ENCODE data around the gene NDUFC2.

Gene NDUFC2

DNA sequence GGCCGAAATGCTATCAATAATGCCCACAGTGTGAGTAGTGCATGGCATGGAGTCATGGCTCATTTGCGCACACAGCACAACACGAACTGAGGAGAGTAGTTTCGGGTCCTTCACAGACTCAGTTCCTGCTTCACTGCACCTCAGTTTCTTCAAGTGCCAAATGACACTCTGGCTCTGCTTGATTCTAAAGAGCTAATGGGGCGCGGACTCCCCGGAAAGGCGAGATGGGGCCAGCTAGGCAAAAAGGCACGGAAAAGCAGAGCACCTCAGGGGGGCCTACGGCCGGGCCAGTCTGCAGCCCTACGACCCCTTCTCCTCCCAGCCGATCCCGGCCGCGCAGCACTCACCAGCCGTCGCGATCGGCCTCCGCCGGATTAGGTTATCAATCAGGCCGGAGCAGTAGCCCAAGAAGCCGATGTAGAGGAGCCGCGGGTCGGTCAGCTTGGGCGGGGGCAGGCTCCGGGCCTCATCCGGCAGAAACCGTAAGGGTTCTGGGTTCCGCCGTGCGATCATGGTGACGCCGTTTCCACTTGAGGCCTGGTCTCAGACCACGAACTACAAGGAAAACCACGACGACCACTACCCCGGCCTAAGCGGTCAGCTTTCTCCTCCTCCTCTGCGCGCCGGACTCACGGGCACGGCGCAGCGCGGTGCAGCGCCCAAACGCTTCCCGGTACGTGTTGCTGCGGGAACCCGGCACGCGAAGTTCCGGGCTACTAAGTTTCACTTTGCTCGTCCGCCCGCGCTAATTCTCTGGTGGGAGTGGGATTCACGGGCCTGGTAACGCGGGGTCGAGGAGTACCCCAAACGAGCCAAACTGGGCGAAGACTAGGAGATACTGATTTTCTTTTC, at the start of gene NDUFC2:
NDUFC2 (minus strand) TSS at position 631 of the 852 bp plus-strand sequence; CDS start at position 513, 118 bp downstream.
- Histone ChIP-seq H3K4me3 (ENCODE audit: low read depth, low read length) (peak within 1 kb of the TSS; percentile 98), H3K36me3 (ENCODE audit: control insufficient read depth, insufficient read depth, low read length) (peaks cover 10% of the 10 kb centered on the region), H3K4me1 (ENCODE audit: control insufficient read depth, insufficient read depth, low read length) (no peaks in the 10 kb centered on the region; the same call in 1 of the 2 replicates), H3K9ac (ENCODE audit: low read depth, low read length) (peak within 1 kb of the TSS; percentile 92), H3K27me3 (ENCODE audit: control insufficient read depth, insufficient read depth, low read length) (no peaks in the 10 kb centered on the region), H3K27ac (ENCODE audit: low read depth, low read length) (peak within 1 kb of the TSS; percentile 88), H3K9me3 (ENCODE audit: control insufficient read depth, insufficient read depth, low read length) (no peaks in the 10 kb centered on the region)

DNA sequence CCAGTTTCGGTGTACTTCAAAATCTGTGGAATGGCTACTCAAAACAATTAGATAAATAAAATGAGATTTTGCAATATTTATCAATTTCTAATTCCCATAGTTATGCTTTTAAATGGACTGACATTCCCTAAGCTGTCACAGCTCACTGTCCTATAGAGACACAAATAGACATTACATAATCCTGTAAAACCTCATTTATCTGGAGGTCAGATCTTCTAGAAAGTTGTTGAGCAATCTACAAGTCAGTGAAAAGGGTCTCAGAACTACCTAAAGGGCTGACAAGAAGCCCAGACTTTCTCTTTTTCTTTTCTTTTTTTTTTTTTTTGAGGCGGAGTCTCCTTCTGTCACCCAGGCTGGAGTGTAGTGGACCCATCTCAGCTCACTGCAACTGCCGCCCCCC, 47.7 kb upstream of the NDUFC2 start:
- no peak overlapping the region for H3K4me3 ChIP-seq (ENCODE audit: low read depth, low read length)
- no peak overlapping the region for H3K27ac ChIP-seq (ENCODE audit: low read depth, low read length)
- no peaks in the 10 kb centered on the region for H3K9me3 ChIP-seq (ENCODE audit: control insufficient read depth, insufficient read depth, low read length)
- no peaks in the 10 kb centered on the region for H3K4me1 ChIP-seq (ENCODE audit: control insufficient read depth, insufficient read depth, low read length)
- no peaks in the 10 kb centered on the region for H3K27me3 ChIP-seq (ENCODE audit: control insufficient read depth, insufficient read depth, low read length)
- no peak overlapping the region for H3K9ac ChIP-seq (ENCODE audit: low read depth, low read length)
- peaks cover 28% of the 10 kb centered on the region for H3K36me3 ChIP-seq (ENCODE audit: control insufficient read depth, insufficient read depth, low read length)

DNA sequence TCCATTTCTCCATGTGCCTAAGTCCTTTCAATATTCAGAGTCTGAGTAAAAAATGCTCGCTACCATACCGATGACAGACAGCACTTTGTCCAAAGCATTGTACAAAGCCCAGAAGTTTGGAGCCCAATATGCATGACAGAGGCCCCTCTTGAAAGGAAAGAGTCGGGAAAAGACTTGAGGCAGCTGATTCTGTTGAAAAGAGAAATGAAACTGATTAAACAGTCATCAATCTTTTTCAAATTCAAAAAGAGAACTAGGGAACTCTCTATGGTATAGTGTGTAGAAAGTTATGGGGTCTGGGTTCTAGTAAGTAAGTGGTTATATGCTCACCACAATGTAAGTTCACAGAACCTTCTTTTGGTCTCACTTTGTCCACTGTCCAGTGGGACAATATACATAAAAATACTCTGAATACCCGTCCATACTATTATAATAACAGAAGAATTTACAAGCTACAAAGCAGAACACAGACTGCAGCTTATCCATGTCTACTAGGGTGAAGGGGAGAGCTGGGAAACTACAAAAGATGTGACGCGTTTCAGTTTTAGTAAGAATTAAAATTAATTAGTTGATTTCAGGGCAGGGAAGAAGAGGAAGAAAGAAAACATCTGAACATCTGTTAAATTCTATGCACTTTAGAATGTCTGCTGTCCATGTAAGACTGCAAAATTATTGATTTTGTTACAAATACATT, 33.1 kb upstream of the NDUFC2 start:
- Histone ChIP-seq H3K4me1 (ENCODE audit: control insufficient read depth, insufficient read depth, low read length) (no peaks in the 10 kb centered on the region), H3K36me3 (ENCODE audit: control insufficient read depth, insufficient read depth, low read length) (peaks cover 61% of the 10 kb centered on the region), H3K27me3 (ENCODE audit: control insufficient read depth, insufficient read depth, low read length) (no peaks in the 10 kb centered on the region)

GRCh38 chr11:78111298-78111697, 31.6 kb upstream of the NDUFC2 start:
- Histone ChIP-seq H3K9ac (ENCODE audit: low read depth, low read length) (no peak overlapping the region), H3K27ac (ENCODE audit: low read depth, low read length) (no peak overlapping the region), H3K9me3 (ENCODE audit: control insufficient read depth, insufficient read depth, low read length) (no peaks in the 10 kb centered on the region), H3K4me3 (ENCODE audit: low read depth, low read length) (no peak overlapping the region), H3K4me1 (ENCODE audit: control insufficient read depth, insufficient read depth, low read length) (no peaks in the 10 kb centered on the region), H3K27me3 (ENCODE audit: control insufficient read depth, insufficient read depth, low read length) (no peaks in the 10 kb centered on the region), H3K36me3 (ENCODE audit: control insufficient read depth, insufficient read depth, low read length) (peaks cover 64% of the 10 kb centered on the region)

More for the DNA sequence above, 33.1 kb upstream of the NDUFC2 start:
- H3K9ac ChIP-seq (ENCODE audit: low read depth, low read length) = no peak overlapping the region
- H3K27ac ChIP-seq (ENCODE audit: low read depth, low read length) = no peak overlapping the region
- no peak overlapping the region for H3K4me3 ChIP-seq (ENCODE audit: low read depth, low read length)
- no peaks in the 10 kb centered on the region for H3K9me3 ChIP-seq (ENCODE audit: control insufficient read depth, insufficient read depth, low read length)

DNA sequence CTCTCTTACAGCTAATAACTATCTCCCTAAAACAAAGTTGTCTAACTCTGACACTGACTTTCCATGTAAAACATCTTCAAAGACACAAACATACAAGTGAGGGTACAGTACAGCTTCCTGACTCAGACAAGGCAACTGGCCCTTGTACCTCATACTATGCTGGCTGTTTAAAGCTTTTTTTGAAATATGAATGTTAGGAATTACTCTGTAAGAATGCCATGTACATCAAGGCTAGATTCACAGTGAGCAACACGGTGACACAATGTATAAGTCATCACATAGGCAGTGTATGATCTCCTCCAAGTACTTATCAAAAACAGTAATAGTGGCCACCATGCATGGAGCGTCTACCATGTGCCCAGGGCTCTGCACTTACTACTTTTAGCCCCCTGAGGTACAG, 31.2 kb upstream of the NDUFC2 start:
- Histone ChIP-seq H3K27ac (ENCODE audit: low read depth, low read length) (no peak overlapping the region), H3K4me3 (ENCODE audit: low read depth, low read length) (no peak overlapping the region), H3K9me3 (ENCODE audit: control insufficient read depth, insufficient read depth, low read length) (no peaks in the 10 kb centered on the region), H3K9ac (ENCODE audit: low read depth, low read length) (no peak overlapping the region), H3K36me3 (ENCODE audit: control insufficient read depth, insufficient read depth, low read length) (peaks cover 64% of the 10 kb centered on the region), H3K4me1 (ENCODE audit: control insufficient read depth, insufficient read depth, low read length) (no peaks in the 10 kb centered on the region), H3K27me3 (ENCODE audit: control insufficient read depth, insufficient read depth, low read length) (no peaks in the 10 kb centered on the region)

- H3K36me3 ChIP-seq (ENCODE audit: control insufficient read depth, insufficient read depth, low read length) = peaks cover 64% of the 10 kb centered on the region
Measured at GRCh38 chr11:78110351-78110750, 30.7 kb upstream of the NDUFC2 start.

DNA sequence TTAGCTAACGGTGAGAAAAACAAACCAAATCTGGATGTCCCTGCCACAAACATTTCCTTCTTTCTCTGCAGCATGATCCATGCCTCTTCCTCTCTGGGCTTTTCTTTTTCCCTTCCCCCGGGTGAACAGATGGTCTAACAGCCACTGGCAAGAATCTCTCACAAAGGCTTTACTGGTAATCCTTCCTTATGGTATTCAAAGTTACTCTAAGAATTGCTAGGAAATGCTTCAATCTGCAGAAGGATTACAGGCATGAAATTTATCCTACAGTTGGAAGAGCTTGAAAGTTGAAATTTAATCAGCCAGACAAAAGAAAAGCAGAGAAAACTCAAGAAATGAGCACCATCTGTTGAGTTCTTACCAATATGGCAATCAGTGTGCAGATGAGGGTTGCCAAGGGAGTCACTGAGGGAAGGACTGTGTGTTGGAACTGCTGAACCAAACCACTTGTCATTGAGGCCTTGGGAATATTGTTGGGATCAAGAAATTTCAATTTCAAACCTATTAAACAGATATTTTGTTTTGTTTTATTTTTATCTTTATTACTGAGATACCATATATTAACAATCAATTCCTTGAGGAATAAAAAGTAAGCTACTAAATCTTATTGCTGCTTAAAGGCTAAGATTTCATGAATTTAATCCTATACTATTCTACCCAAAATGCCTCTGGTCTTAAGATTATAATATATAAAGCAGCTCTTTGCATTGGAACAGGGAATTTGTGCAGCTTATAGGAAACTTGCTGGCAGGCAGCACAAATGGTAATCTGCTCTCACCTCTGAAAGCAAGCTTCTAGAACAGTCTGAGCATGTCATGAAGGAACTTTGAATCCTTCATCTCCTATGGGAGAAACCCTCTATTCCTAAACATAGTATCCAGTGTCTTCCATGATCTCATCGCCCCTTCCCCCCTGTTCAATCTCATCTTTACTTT, 29.7 kb upstream of the NDUFC2 start:
- H3K4me3 ChIP-seq (ENCODE audit: low read depth, low read length) = no peak overlapping the region
- H3K36me3 ChIP-seq (ENCODE audit: control insufficient read depth, insufficient read depth, low read length) = peaks cover 70% of the 10 kb centered on the region
- no peaks in the 10 kb centered on the region for H3K4me1 ChIP-seq (ENCODE audit: control insufficient read depth, insufficient read depth, low read length)
- H3K27ac ChIP-seq (ENCODE audit: low read depth, low read length) = no peak overlapping the region
- no peaks in the 10 kb centered on the region for H3K9me3 ChIP-seq (ENCODE audit: control insufficient read depth, insufficient read depth, low read length)
- no peaks in the 10 kb centered on the region for H3K27me3 ChIP-seq (ENCODE audit: control insufficient read depth, insufficient read depth, low read length)
- no peak overlapping the region for H3K9ac ChIP-seq (ENCODE audit: low read depth, low read length)

More at GRCh38 chr11:78110351-78110750, 30.7 kb upstream of the NDUFC2 start:
- Histone ChIP-seq H3K4me1 (ENCODE audit: control insufficient read depth, insufficient read depth, low read length) (no peaks in the 10 kb centered on the region), H3K27me3 (ENCODE audit: control insufficient read depth, insufficient read depth, low read length) (no peaks in the 10 kb centered on the region), H3K4me3 (ENCODE audit: low read depth, low read length) (no peak overlapping the region), H3K27ac (ENCODE audit: low read depth, low read length) (no peak overlapping the region), H3K9ac (ENCODE audit: low read depth, low read length) (no peak overlapping the region), H3K9me3 (ENCODE audit: control insufficient read depth, insufficient read depth, low read length) (no peaks in the 10 kb centered on the region)

DNA sequence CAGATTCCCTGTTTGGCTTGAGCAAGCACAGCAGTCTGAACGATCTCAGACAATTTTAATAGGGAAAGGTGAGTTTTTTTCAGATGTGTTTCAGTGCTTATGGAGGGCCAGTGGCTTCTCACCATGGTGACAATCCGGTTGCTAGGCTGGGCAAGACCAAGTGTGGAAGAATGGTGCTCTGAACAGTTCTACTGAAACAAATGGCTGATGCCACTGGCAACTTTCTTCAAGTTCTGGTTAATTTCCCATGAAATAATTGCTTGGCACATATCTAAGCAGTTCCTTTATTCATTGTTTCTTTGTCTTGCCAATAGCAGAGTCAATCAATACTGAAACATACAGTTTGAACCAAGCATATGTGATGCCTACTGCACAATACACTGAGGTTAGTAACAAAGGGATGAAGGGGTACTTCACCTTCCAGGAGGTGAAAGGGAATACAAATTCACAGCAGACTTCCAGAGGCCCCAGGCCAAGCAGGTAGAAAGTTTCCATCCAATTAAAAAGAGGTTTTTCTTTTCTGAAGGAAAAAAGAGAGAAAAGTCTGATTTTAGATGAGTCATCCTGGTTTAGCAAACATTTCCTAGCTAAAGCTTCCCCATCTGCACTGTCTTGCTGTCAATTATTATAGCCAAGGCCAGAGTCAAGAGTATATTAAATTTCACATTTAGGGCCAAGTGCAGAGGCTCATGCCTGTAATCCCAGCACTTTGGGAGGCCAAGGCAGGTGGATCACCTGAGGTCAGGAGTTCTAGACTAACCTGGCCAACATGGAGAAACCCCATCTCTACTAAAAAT, 21.2 kb upstream of the NDUFC2 start:
- Histone ChIP-seq H3K4me3 (ENCODE audit: low read depth, low read length) (no peak overlapping the region), H3K9me3 (ENCODE audit: control insufficient read depth, insufficient read depth, low read length) (no peaks in the 10 kb centered on the region), H3K9ac (ENCODE audit: low read depth, low read length) (no peak overlapping the region), H3K36me3 (ENCODE audit: control insufficient read depth, insufficient read depth, low read length) (peaks cover 64% of the 10 kb centered on the region), H3K4me1 (ENCODE audit: control insufficient read depth, insufficient read depth, low read length) (no peaks in the 10 kb centered on the region), H3K27ac (ENCODE audit: low read depth, low read length) (no peak overlapping the region), H3K27me3 (ENCODE audit: control insufficient read depth, insufficient read depth, low read length) (no peaks in the 10 kb centered on the region)

GRCh38 chr11:78100261-78100660, 20.6 kb upstream of the NDUFC2 start:
- H3K4me1 ChIP-seq (ENCODE audit: control insufficient read depth, insufficient read depth, low read length) = no peaks in the 10 kb centered on the region
- no peak overlapping the region for H3K4me3 ChIP-seq (ENCODE audit: low read depth, low read length)
- H3K27me3 ChIP-seq (ENCODE audit: control insufficient read depth, insufficient read depth, low read length) = no peaks in the 10 kb centered on the region
- H3K27ac ChIP-seq (ENCODE audit: low read depth, low read length) = no peak overlapping the region
- no peaks in the 10 kb centered on the region for H3K9me3 ChIP-seq (ENCODE audit: control insufficient read depth, insufficient read depth, low read length)
- H3K36me3 ChIP-seq (ENCODE audit: control insufficient read depth, insufficient read depth, low read length) = peaks cover 61% of the 10 kb centered on the region
- H3K9ac ChIP-seq (ENCODE audit: low read depth, low read length) = no peak overlapping the region

GRCh38 chr11:78099666-78100065, 20.0 kb upstream of the NDUFC2 start:
- no peaks in the 10 kb centered on the region for H3K9me3 ChIP-seq (ENCODE audit: control insufficient read depth, insufficient read depth, low read length)
- no peaks in the 10 kb centered on the region for H3K27me3 ChIP-seq (ENCODE audit: control insufficient read depth, insufficient read depth, low read length)
- no peaks in the 10 kb centered on the region for H3K4me1 ChIP-seq (ENCODE audit: control insufficient read depth, insufficient read depth, low read length)
- no peak overlapping the region for H3K4me3 ChIP-seq (ENCODE audit: low read depth, low read length)
- H3K9ac ChIP-seq (ENCODE audit: low read depth, low read length) = no peak overlapping the region
- H3K27ac ChIP-seq (ENCODE audit: low read depth, low read length) = no peak overlapping the region
- H3K36me3 ChIP-seq (ENCODE audit: control insufficient read depth, insufficient read depth, low read length) = peaks cover 62% of the 10 kb centered on the region
